HG03432 (cell line): ENCODE results near the gene PCGF5.
"Not testable (repeated sequence)": the region's sequence is repeated elsewhere in the genome, so short reads cannot be mapped to it uniquely, and the experiment has no call there.

ENCODE experiments used
- ATAC-seq: cut with Tn5 transposase; IDR thresholded peaks from one replicate; pipeline ENCODE4 v1.9.1; 2021; ENCODE audit warnings: mild to moderate bottlenecking, moderate library complexity; ENCODE audit not compliant: unreplicated experiment

Gene PCGF5

DNA sequence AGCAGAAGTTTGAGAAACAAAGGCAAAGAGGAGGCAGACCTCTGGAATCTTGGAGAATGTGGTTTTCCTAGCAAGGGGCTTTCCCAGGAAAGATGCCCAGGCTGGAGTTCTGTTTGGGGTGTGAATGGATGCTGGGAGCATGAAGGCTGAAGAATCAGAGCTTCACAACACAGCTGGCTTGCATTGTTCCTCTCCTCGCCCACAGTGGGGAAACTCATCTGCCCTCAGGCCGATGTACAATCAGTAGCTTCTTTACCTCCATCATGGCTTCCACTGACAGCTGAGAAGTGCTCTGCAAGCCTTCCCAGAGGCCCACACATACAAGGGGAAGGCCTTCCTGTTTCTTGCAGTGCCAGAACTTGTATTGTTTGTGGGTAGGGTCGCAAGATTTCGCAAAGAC lies 98.9 kb downstream of the PCGF5 start:
- ATAC-seq: no peak

- not testable (repeated sequence) for ATAC-seq
Measured at GRCh38 chr10:91323293-91323905, 102.9 kb downstream of the PCGF5 start.

GRCh38 chr10:91328320-91328984 lies 108.0 kb downstream of the PCGF5 start:
- no peak for ATAC-seq
